H1 (cell line): ENCODE results near the gene ARID1B.

Experiments
- ASH2L ChIP-seq: fragments of 200-600, 300-600 bp; sonication (generic); IDR thresholded peaks from one replicate; pipeline ENCODE4 v1.7.1; 2017; ENCODE audit warnings: low read length
- JUN ChIP-seq: IDR thresholded peaks from 2 replicates; pipeline ENCODE4 v1.6.1; 2011; ENCODE audit warnings: low read depth, mild to moderate bottlenecking, improper control_type of control experiment, low read length
- MAFK ChIP-seq: IDR thresholded peaks from 2 replicates; pipeline ENCODE4 v1.6.1; 2012; ENCODE audit warnings: low read depth, mild to moderate bottlenecking, improper control_type of control experiment, low read length
- POLR2A ChIP-seq, 2 experiments: IDR thresholded peaks; 1 replicate in 1 of 2; 2 replicates in 1 of 2; pipeline ENCODE4 v1.6.1; 2011; ENCODE audit warnings: low read depth in 2 of 2, low read length in 2 of 2, mild to moderate bottlenecking in 2 of 2; ENCODE audit errors: control extremely low read depth in 1 of 2
- POLR2AphosphoS5 ChIP-seq: IDR thresholded peaks from 2 replicates; pipeline ENCODE4 v1.6.1; 2011; ENCODE audit warnings: low read depth, low read length
- RAD21 ChIP-seq, 2 experiments: IDR thresholded peaks in 1 of 2; conservative IDR thresholded peaks in 1 of 2; 2 replicates each; pipeline ENCODE4 v1.6.1; 2011; ENCODE audit warnings: low read depth in 2 of 2, low read length in 2 of 2, improper control_type of control experiment in 1 of 2, inconsistent platforms in 1 of 2, mild to moderate bottlenecking in 1 of 2, moderate library complexity in 1 of 2
- SIX5 ChIP-seq: IDR thresholded peaks from 2 replicates; pipeline ENCODE4 v1.6.1; 2011; ENCODE audit warnings: mild to moderate bottlenecking, low read depth, low read length
- TBP ChIP-seq: IDR thresholded peaks from 2 replicates; pipeline ENCODE4 v1.6.1; 2011; ENCODE audit warnings: low read depth, low read length, improper control_type of control experiment
- TF ChIP-seq, protein P1 (sequence below), 3 experiments: IDR thresholded peaks; 1 replicate in 2 of 3; 2 replicates in 1 of 3; pipeline versions ENCODE4 v1.5.1 to v1.6.1; 2011; ENCODE audit warnings: low read length in 3 of 3, mild to moderate bottlenecking in 3 of 3, inconsistent platforms in 2 of 3, low read depth in 1 of 3, moderate library complexity in 1 of 3; ENCODE audit not compliant: insufficient read depth in 1 of 3; ENCODE audit errors: control extremely low read depth in 1 of 3

DNA sequence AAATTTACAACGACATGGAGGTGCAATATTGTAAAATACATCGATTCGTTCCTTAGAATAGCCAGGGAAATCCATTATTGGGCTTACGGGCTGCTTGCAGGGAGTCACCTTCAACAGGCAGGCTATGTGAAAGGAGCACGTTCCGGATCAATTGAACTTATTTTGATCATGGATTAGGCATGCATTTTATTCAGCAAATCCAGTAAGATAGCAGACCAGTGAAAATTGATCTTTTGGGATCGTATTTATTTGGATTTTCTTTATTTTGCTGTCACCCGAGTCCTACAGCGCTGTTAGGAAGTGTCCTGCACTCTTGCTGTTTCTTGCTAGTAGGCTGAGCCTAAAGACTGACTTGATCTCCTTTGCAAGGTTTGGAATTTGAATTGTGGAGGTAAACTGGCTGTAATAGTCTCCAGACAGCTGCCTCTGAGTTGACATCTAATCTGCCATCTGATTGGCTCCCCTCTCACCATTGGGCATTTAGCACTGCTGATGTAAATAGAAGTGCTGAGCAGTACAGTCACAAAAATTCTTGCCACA is 3.0 kb downstream of the ARID1B start:
- TF ChIP-seq POLR2AphosphoS5 (0 out of 2 replicates have a peak, but pooled peaks have one; percentile 24), POLR2A (IDR thresholded peaks at IDR 0.05; ENCODE audit: control extremely low read depth in 1 of 2, low read depth in 2 of 2, low read length in 2 of 2) (peak in 1 of 2 experiments; percentile 42; a peak in 2 of 3 replicates), ASH2L (peak; percentile 1), TBP (0 out of 2 replicates have a peak, but pooled peaks have one; percentile 25), RAD21 (IDR thresholded peaks at IDR 0.05 in 1 of 2, conservative IDR thresholded peaks at IDR 0.05 in 1 of 2; ENCODE audit: low read depth in 2 of 2, low read length in 2 of 2) (no peak; a peak in 1 of 4 replicates), SIX5 (no peak), JUN (no peak), MAFK (no peak)
- TF ChIP-seq, protein P1, sequence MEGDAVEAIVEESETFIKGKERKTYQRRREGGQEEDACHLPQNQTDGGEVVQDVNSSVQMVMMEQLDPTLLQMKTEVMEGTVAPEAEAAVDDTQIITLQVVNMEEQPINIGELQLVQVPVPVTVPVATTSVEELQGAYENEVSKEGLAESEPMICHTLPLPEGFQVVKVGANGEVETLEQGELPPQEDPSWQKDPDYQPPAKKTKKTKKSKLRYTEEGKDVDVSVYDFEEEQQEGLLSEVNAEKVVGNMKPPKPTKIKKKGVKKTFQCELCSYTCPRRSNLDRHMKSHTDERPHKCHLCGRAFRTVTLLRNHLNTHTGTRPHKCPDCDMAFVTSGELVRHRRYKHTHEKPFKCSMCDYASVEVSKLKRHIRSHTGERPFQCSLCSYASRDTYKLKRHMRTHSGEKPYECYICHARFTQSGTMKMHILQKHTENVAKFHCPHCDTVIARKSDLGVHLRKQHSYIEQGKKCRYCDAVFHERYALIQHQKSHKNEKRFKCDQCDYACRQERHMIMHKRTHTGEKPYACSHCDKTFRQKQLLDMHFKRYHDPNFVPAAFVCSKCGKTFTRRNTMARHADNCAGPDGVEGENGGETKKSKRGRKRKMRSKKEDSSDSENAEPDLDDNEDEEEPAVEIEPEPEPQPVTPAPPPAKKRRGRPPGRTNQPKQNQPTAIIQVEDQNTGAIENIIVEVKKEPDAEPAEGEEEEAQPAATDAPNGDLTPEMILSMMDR (IDR thresholded peaks at IDR 0.05; ENCODE audit: control extremely low read depth in 1 of 3, insufficient read depth in 1 of 3, low read depth in 1 of 3, low read length in 3 of 3), result no peak
